ENCODE results near the gene PHF8.

The PHF8 gene

GRCh38 chrX:54044126-54044876 is at the start of gene PHF8:
Gene PHF8, minus strand, starts transcription at chrX:54044473. Its CDS starts 1,745 bp downstream, at chrX:54042728.
- DNase-seq, result peak; percentile 77

GRCh38 chrX:54093571-54093970 is 49.3 kb upstream of the PHF8 start:
- no peak for DNase-seq

- DNase-seq, result no peak
Observed at GRCh38 chrX:54093159-54093558, 48.9 kb upstream of the PHF8 start.

GRCh38 chrX:54090880-54091279 is 46.6 kb upstream of the PHF8 start:
- no peak for DNase-seq

GRCh38 chrX:54089191-54089590 is 44.9 kb upstream of the PHF8 start:
- no peak for DNase-seq

- DNase-seq, result no peak
Observed at GRCh38 chrX:54087661-54088060, 43.4 kb upstream of the PHF8 start.

GRCh38 chrX:54085666-54086065 is 41.4 kb upstream of the PHF8 start:
- DNase-seq, result no peak

GRCh38 chrX:54076903-54077302 is 32.6 kb upstream of the PHF8 start:
- no peak for DNase-seq

- no peak for DNase-seq
Observed at GRCh38 chrX:54074826-54075225, 30.6 kb upstream of the PHF8 start.

GRCh38 chrX:54067766-54068165 is 23.5 kb upstream of the PHF8 start:
- peak; percentile 2 for DNase-seq

- no peak for DNase-seq
Observed at GRCh38 chrX:54066841-54067240, 22.6 kb upstream of the PHF8 start.

GRCh38 chrX:54064564-54064963 is 20.3 kb upstream of the PHF8 start:
- DNase-seq, result no peak

GRCh38 chrX:54063361-54063760 is 19.1 kb upstream of the PHF8 start:
- no peak for DNase-seq

GRCh38 chrX:54049801-54050200 is 5.5 kb upstream of the PHF8 start:
- DNase-seq, result no peak

- no peak for DNase-seq
Observed at GRCh38 chrX:54048412-54048811, 4.1 kb upstream of the PHF8 start.

GRCh38 chrX:54045563-54046228 is 1.4 kb upstream of the PHF8 start:
- no peak for DNase-seq

GRCh38 chrX:54044877-54045338 is 635 bp upstream of the PHF8 start:
- DNase-seq, result no peak

GRCh38 chrX:54043541-54044125 is 640 bp downstream of the PHF8 start:
- no peak for DNase-seq

- no peak for DNase-seq
Observed at GRCh38 chrX:54043056-54043455, 1.2 kb downstream of the PHF8 start.

GRCh38 chrX:54042609-54043021 is 1.7 kb downstream of the PHF8 start:
- DNase-seq, result no peak

GRCh38 chrX:54030329-54030728 is 13.9 kb downstream of the PHF8 start:
- no peak for DNase-seq

GRCh38 chrX:54029529-54030143 is 14.6 kb downstream of the PHF8 start:
- DNase-seq, result no peak

- no peak for DNase-seq
Observed at GRCh38 chrX:54024350-54024749, 19.9 kb downstream of the PHF8 start.
